Urinary bladder (tissue), 4 donors: ENCODE data around the gene MSLN. TPM values are rescaled to one million over a fixed set of nuclear protein-coding genes. Genes with fewer than 3 reads are reported as not detected.

Experiments used
- DNase-seq: peaks from one replicate; pipeline ENCODE4 v3.0.0-alpha.2; 2015; ENCODE audit errors: extremely low spot score
- H3K27ac ChIP-seq: one replicate; pipeline ENCODE4 v1.5.1; 2013; ENCODE audit warnings: low read depth, mild to moderate bottlenecking, moderate library complexity
- H3K36me3 ChIP-seq: one replicate; pipeline ENCODE4 v1.6.1; 2013; ENCODE audit warnings: mild to moderate bottlenecking, moderate library complexity; ENCODE audit not compliant: insufficient read depth
- H3K4me1 ChIP-seq: one replicate; pipeline ENCODE4 v1.6.1; 2013; ENCODE audit warnings: mild to moderate bottlenecking, moderate library complexity; ENCODE audit not compliant: insufficient read depth
- H3K4me3 ChIP-seq: one replicate; pipeline ENCODE4 v1.5.1; 2013; ENCODE audit warnings: low read depth, low read length
- WGBS: extraction: QIAGEN DNeasy Blood & Tissue Kit; methylation state at CpG from one replicate; pipeline ENCODE4 v1.1.7; 2013; 5-methylcytosine and 5-hydroxymethylcytosine counted together
- polyA plus RNA-seq: library from polyadenylated mRNA; stranded (reverse); fragments of 200-250 nt; gene quantifications from one replicate; pipeline ENCODE4 v1.2.3, GENCODE V29; 2013
- total RNA-seq: library from RNA; depleted of rRNA; stranded (reverse); fragments of >200 nt; gene quantifications from one replicate; pipeline ENCODE4 v1.2.3, GENCODE V29; 2014
- donor health status: healthy with polysubstance abuse.
- donor health status: healthy.

Gene MSLN
- total and polyA plus RNA-seq, 2 donors, result 0.41 to 0.74 TPM

GRCh38 chr16:764848-765487 lies 4.4 kb downstream of the MSLN start:
- H3K36me3 ChIP-seq, result no peaks in the 10 kb centered on the region
- DNase-seq, result no peak
- 83% methylated on average over 38 of the region's 38 CpGs for WGBS
- H3K27ac ChIP-seq, result no peak overlapping the region
- H3K4me1 ChIP-seq, result no peaks in the 10 kb centered on the region
- H3K4me3 ChIP-seq, result no peak overlapping the region

- Histone ChIP-seq H3K36me3 (no peaks in the 10 kb centered on the region), H3K4me1 (no peaks in the 10 kb centered on the region), H3K4me3 (no peak overlapping the region), H3K27ac (no peak overlapping the region)
- DNase-seq, result no peak
- 93% methylated on average over 29 of the region's 29 CpGs for WGBS
Measured at GRCh38 chr16:765488-765865, 4.9 kb downstream of the MSLN start.

- H3K27ac ChIP-seq, result no peak overlapping the region
- no peaks in the 10 kb centered on the region for H3K4me1 ChIP-seq
- no peak for DNase-seq
- no peaks in the 10 kb centered on the region for H3K36me3 ChIP-seq
- WGBS, result 88% methylated on average over 29 of the region's 29 CpGs
- H3K4me3 ChIP-seq, result no peak overlapping the region
Measured at GRCh38 chr16:766008-766819, 5.7 kb downstream of the MSLN start.

- Histone ChIP-seq H3K4me3 (no peak overlapping the region), H3K4me1 (no peaks in the 10 kb centered on the region), H3K27ac (no peak overlapping the region), H3K36me3 (no peaks in the 10 kb centered on the region)
- DNase-seq, result no peak
- WGBS, result 61% methylated on average over 36 of the region's 48 CpGs
Measured at GRCh38 chr16:766820-767640, 6.5 kb downstream of the MSLN start.

GRCh38 chr16:767743-768235 lies 7.3 kb downstream of the MSLN start:
- Histone ChIP-seq H3K36me3 (no peaks in the 10 kb centered on the region), H3K4me3 (no peak overlapping the region), H3K4me1 (no peaks in the 10 kb centered on the region), H3K27ac (no peak overlapping the region)
- WGBS, result 78% methylated on average over 32 of the region's 38 CpGs
- DNase-seq, result no peak

- WGBS, result 66% methylated on average over 21 of the region's 21 CpGs
- Histone ChIP-seq H3K36me3 (no peaks in the 10 kb centered on the region), H3K4me3 (no peak overlapping the region), H3K27ac (no peak overlapping the region), H3K4me1 (no peaks in the 10 kb centered on the region)
- no peak for DNase-seq
Measured at GRCh38 chr16:768428-768827, 7.9 kb downstream of the MSLN start.

- H3K4me1 ChIP-seq, result no peaks in the 10 kb centered on the region
- H3K36me3 ChIP-seq, result no peaks in the 10 kb centered on the region
- no peak overlapping the region for H3K27ac ChIP-seq
- H3K4me3 ChIP-seq, result no peak overlapping the region
- 53% methylated on average over 20 of the region's 20 CpGs for WGBS
- no peak for DNase-seq
Measured at GRCh38 chr16:769184-769784, 8.8 kb downstream of the MSLN start.

- H3K36me3 ChIP-seq, result no peaks in the 10 kb centered on the region
- 75% methylated on average over 19 of the region's 19 CpGs for WGBS
- H3K4me3 ChIP-seq, result no peak overlapping the region
- DNase-seq, result no peak
- H3K27ac ChIP-seq, result no peak overlapping the region
- no peaks in the 10 kb centered on the region for H3K4me1 ChIP-seq
Measured at GRCh38 chr16:769934-770333, 9.4 kb downstream of the MSLN start.

- DNase-seq, result no peak
- 68% methylated on average over 13 of the region's 13 CpGs for WGBS
- Histone ChIP-seq H3K27ac (no peak overlapping the region), H3K36me3 (no peaks in the 10 kb centered on the region), H3K4me1 (no peaks in the 10 kb centered on the region), H3K4me3 (no peak overlapping the region)
Measured at GRCh38 chr16:770411-770810, 9.9 kb downstream of the MSLN start.

GRCh38 chr16:772959-773358 lies 12.4 kb downstream of the MSLN start:
- no peak overlapping the region for H3K4me3 ChIP-seq
- 87% methylated on average over 18 of the region's 18 CpGs for WGBS
- no peak for DNase-seq
- no peaks in the 10 kb centered on the region for H3K36me3 ChIP-seq
- no peak overlapping the region for H3K27ac ChIP-seq
- no peaks in the 10 kb centered on the region for H3K4me1 ChIP-seq

GRCh38 chr16:774086-775001 lies 13.8 kb downstream of the MSLN start:
- 81% methylated on average over 46 of the region's 46 CpGs for WGBS
- Histone ChIP-seq H3K4me3 (no peak overlapping the region), H3K27ac (no peak overlapping the region), H3K36me3 (no peaks in the 10 kb centered on the region), H3K4me1 (no peaks in the 10 kb centered on the region)
- no peak for DNase-seq

GRCh38 chr16:775236-775796 lies 14.8 kb downstream of the MSLN start:
- no peaks in the 10 kb centered on the region for H3K4me1 ChIP-seq
- WGBS, result 71% methylated on average over 36 of the region's 36 CpGs
- H3K36me3 ChIP-seq, result no peaks in the 10 kb centered on the region
- no peak overlapping the region for H3K27ac ChIP-seq
- DNase-seq, result no peak
- no peak overlapping the region for H3K4me3 ChIP-seq
